Measurements from ENCODE around the gene SLC9C1. TPM values are rescaled to one million over a fixed set of nuclear protein-coding genes. Genes with fewer than 3 reads are reported as not detected.

The SLC9C1 gene
- total RNA-seq, 1 experiment from 2014 or later = 0.79 TPM

DNA sequence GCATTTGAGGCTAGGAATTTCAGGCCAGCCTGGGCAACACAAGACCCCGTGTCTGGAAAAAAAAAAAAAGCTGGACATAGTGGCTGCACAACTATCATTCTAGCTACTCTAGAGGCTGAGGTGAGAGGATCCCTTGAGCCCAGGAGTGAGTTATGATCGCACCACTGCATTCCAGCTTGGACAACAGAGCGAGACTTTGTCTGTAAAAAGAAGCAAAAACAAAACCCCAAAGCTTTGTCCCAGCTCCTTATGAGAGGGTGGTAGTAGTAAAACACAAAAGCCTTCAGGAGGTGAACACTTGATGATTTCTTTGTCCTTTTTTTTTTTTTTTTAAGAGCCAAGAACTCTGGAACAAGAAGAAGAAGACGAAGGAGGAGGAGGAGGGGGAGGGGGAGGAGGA, 37.8 kb upstream of the SLC9C1 start:
- H3K4me1 ChIP-seq (ENCODE audit: control insufficient read depth in 1 of 2, insufficient read depth in 2 of 2, low read length in 2 of 2) = no peaks in the 10 kb centered on the region
- no peak overlapping the region for H3K4me3 ChIP-seq (replicated peaks in 1 of 2; ENCODE audit: low read depth in 1 of 2, low read length in 2 of 2)
- no peak overlapping the region for H3K9ac ChIP-seq (ENCODE audit: low read length)
- no peak overlapping the region for H3K4me2 ChIP-seq (ENCODE audit: low read length)
- ATAC-seq (no peak), DNase-seq (ENCODE audit: low read depth, low spot score) (no peak)
- no peaks in the 10 kb centered on the region for H3K27me3 ChIP-seq (ENCODE audit: insufficient read depth, low read length)
- TF ChIP-seq POLR2AphosphoS5 (IDR thresholded peaks at IDR 0.05; ENCODE audit: low read depth, low read length) (no peak), EZH2 (IDR thresholded peaks at IDR 0.05) (no peak), EGR1 (IDR thresholded peaks at IDR 0.05; ENCODE audit: low read depth) (no peak), RAD21 (IDR thresholded peaks at IDR 0.05; ENCODE audit: low read depth) (no peak), ELF1 (IDR thresholded peaks at IDR 0.05; ENCODE audit: borderline replicate concordance, low read depth) (no peak), CBX3 (IDR thresholded peaks at IDR 0.05; ENCODE audit: low read depth) (no peak), SIN3A (IDR thresholded peaks at IDR 0.05; ENCODE audit: low read depth) (no peak), FOSL1 (IDR thresholded peaks at IDR 0.05; ENCODE audit: low read depth) (no peak), ATF3 (IDR thresholded peaks at IDR 0.05) (no peak), EZH2phosphoT487 (IDR thresholded peaks at IDR 0.05; ENCODE audit: borderline replicate concordance) (no peak), JUND (IDR thresholded peaks at IDR 0.05) (no peak), ZNF274 (IDR thresholded peaks at IDR 0.05; ENCODE audit: low read depth, low read length) (no peak), CEBPB (IDR thresholded peaks at IDR 0.05; ENCODE audit: low read depth) (no peak), SRF (IDR thresholded peaks at IDR 0.05; ENCODE audit: low read depth) (no peak), TCF7L2 (IDR thresholded peaks at IDR 0.05; ENCODE audit: borderline replicate concordance, extremely low read depth, insufficient read depth, insufficient read length) (no peak)
- TF ChIP-seq, protein P1, sequence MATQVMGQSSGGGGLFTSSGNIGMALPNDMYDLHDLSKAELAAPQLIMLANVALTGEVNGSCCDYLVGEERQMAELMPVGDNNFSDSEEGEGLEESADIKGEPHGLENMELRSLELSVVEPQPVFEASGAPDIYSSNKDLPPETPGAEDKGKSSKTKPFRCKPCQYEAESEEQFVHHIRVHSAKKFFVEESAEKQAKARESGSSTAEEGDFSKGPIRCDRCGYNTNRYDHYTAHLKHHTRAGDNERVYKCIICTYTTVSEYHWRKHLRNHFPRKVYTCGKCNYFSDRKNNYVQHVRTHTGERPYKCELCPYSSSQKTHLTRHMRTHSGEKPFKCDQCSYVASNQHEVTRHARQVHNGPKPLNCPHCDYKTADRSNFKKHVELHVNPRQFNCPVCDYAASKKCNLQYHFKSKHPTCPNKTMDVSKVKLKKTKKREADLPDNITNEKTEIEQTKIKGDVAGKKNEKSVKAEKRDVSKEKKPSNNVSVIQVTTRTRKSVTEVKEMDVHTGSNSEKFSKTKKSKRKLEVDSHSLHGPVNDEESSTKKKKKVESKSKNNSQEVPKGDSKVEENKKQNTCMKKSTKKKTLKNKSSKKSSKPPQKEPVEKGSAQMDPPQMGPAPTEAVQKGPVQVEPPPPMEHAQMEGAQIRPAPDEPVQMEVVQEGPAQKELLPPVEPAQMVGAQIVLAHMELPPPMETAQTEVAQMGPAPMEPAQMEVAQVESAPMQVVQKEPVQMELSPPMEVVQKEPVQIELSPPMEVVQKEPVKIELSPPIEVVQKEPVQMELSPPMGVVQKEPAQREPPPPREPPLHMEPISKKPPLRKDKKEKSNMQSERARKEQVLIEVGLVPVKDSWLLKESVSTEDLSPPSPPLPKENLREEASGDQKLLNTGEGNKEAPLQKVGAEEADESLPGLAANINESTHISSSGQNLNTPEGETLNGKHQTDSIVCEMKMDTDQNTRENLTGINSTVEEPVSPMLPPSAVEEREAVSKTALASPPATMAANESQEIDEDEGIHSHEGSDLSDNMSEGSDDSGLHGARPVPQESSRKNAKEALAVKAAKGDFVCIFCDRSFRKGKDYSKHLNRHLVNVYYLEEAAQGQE (IDR thresholded peaks at IDR 0.05; ENCODE audit: low read depth) = no peak
- TF ChIP-seq, protein P2, sequence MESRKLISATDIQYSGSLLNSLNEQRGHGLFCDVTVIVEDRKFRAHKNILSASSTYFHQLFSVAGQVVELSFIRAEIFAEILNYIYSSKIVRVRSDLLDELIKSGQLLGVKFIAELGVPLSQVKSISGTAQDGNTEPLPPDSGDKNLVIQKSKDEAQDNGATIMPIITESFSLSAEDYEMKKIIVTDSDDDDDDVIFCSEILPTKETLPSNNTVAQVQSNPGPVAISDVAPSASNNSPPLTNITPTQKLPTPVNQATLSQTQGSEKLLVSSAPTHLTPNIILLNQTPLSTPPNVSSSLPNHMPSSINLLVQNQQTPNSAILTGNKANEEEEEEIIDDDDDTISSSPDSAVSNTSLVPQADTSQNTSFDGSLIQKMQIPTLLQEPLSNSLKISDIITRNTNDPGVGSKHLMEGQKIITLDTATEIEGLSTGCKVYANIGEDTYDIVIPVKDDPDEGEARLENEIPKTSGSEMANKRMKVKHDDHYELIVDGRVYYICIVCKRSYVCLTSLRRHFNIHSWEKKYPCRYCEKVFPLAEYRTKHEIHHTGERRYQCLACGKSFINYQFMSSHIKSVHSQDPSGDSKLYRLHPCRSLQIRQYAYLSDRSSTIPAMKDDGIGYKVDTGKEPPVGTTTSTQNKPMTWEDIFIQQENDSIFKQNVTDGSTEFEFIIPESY (IDR thresholded peaks at IDR 0.05; ENCODE audit: extremely low read depth, insufficient replicate concordance, low read length) = no peak
- TF ChIP-seq, protein P3, sequence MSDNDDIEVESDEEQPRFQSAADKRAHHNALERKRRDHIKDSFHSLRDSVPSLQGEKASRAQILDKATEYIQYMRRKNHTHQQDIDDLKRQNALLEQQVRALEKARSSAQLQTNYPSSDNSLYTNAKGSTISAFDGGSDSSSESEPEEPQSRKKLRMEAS (IDR thresholded peaks at IDR 0.05) = no peak
- no peaks in the 10 kb centered on the region for H3K9me3 ChIP-seq (ENCODE audit: control insufficient read depth in 1 of 2, insufficient read depth in 1 of 2, low read depth in 1 of 2, low read length in 2 of 2)
- intact Hi-C loops (cut with micrococcal nuclease) = no loop called here
- H2AFZ ChIP-seq (ENCODE audit: low read depth, low read length, poor library complexity, severe bottlenecking) = no peak overlapping the region
- H3K79me2 ChIP-seq (ENCODE audit: insufficient read depth, low read length) = no peaks in the 10 kb centered on the region
- H3K36me3 ChIP-seq (ENCODE audit: control insufficient read depth in 1 of 2, insufficient read depth in 2 of 2, low read length in 2 of 2) = no peaks in the 10 kb centered on the region
- H4K20me1 ChIP-seq (ENCODE audit: insufficient read depth) = no peaks in the 10 kb centered on the region
- no peaks in the 10 kb centered on the region for H3K9me2 ChIP-seq (ENCODE audit: insufficient read depth)
- H3K27ac ChIP-seq (ENCODE audit: low read depth, low read length) = no peak overlapping the region
- no TSS peak for BruUV-seq (replicated peaks)
- POLR2A ChIA-PET = no interaction called here
- CTCF ChIA-PET = interaction anchor here (0.7 kb wide), 2 partner anchors 28 to 404 kb away, joined by 3 to 5 read pairs; no protein-coding TSS in a partner anchor
- RAD21 ChIA-PET (ENCODE audit: low non-redundant PET in 1 of 2, low total read pairs in 2 of 2, uncharacterized antibody in 2 of 2, unreplicated experiment in 2 of 2) = interaction anchor here in 1 of 2 experiments (0.7 kb wide), 1 partner anchor 212 kb away, joined by 5 read pairs; no protein-coding TSS in a partner anchor

Measured in HCT116 (cell line).